ENCODE measurements around the gene TNP2. TPM values are rescaled to one million over a fixed set of nuclear protein-coding genes. Genes with fewer than 3 reads are reported as not detected.

TNP2 gene
- total and polyA plus RNA-seq, 2 of the 4 experiments (the other 2 are of a cell fraction): not detected

DNA sequence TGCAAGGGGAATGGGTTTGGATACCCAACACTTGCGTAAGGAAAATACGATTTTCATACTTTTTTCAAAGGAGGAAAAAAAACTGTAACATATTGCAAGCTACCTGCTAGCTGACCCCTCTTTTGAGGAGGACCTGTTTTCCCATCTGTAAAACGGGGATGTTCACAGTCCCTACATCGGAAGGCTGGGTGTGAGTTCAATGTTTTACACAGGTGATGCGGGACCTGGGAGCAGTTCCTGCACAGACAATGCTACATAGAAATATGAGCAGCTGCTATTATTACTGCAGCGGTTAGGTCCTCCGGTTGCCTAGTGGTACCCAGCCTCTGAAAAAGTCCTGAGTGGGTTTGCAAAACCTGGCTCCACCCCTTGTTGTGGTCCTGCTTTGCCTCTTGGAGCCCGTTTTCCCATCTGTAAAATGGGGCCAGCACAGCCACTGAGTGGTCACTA lies 16.6 kb downstream of the TNP2 start:
- Histone ChIP-seq H4K20me1 (ENCODE audit: insufficient read depth, low read length) (peaks cover 52% of the 10 kb centered on the region), H3K18ac (ENCODE audit: low read depth, low read length) (no peak overlapping the region; the same call in 1 of the 2 replicates), H2BK15ac (ENCODE audit: low read depth, low read length) (no peak overlapping the region), H3K79me1 (ENCODE audit: low read depth in 1 of 2, low read length in 2 of 2) (peaks cover 14 to 39% of the 10 kb centered on the region in 2 experiments; a peak in 3 of 4 replicates), H3K4me2 (ENCODE audit: low read depth, low read length) (peak overlapping the region; percentile 82), H3K4me3 (ENCODE audit: insufficient read depth, low read depth, low read length) (peak overlapping the region; percentile 87), H3K9ac (ENCODE audit: low read depth, low read length) (peak overlapping the region; percentile 91), H4K8ac (ENCODE audit: low read depth in 2 of 2, low read length in 2 of 2) (peak overlapping the region; percentile 42 to 47; a peak in 3 of 4 replicates), H3K9me3 (ENCODE audit: control insufficient read depth, insufficient read depth, low read length) (no peaks in the 10 kb centered on the region), H3K36me3 (ENCODE audit: control insufficient read depth, insufficient read depth, low read length) (peaks cover 31% of the 10 kb centered on the region), H2AK5ac (ENCODE audit: low read depth, low read length) (peak overlapping the region; percentile 44; the same call in 1 of the 2 replicates), H2BK5ac (ENCODE audit: low read depth, low read length, poor library complexity, severe bottlenecking) (peak overlapping the region; percentile 7), H3K56ac (ENCODE audit: extremely low read depth, insufficient read depth, low read length) (no peak overlapping the region), H2AK9ac (replicated peaks; ENCODE audit: low read depth, low read length, poor library complexity) (peak overlapping the region; percentile 39), H2BK120ac (ENCODE audit: low read depth, low read length) (peak overlapping the region; percentile 6; the same call in 1 of the 2 replicates), H2BK20ac (ENCODE audit: low read depth, low read length) (no peak overlapping the region), H4K91ac (ENCODE audit: insufficient read depth, low read depth, low read length) (peak overlapping the region; percentile 48; the same call in 1 of the 2 replicates), H3K14ac (replicated peaks; ENCODE audit: low read depth, low read length) (peak overlapping the region; percentile 41), H3K27ac (ENCODE audit: insufficient read depth, low read length) (peak overlapping the region; percentile 81; the same call in 1 of the 2 replicates), H4K5ac (ENCODE audit: low read depth, low read length) (no peak overlapping the region; the same call in 1 of the 2 replicates), H3K9me1 (ENCODE audit: insufficient read depth, low read length) (peaks cover 9% of the 10 kb centered on the region; the same call in 1 of the 2 replicates), H3K23ac (ENCODE audit: low read depth, low read length) (peak overlapping the region; percentile 68; the same call in 1 of the 2 replicates), H3K4ac (ENCODE audit: low read depth, low read length) (peak overlapping the region; percentile 33; the same call in 1 of the 2 replicates), H3K4me1 (ENCODE audit: control insufficient read depth, insufficient read depth, low read length) (peaks cover 17% of the 10 kb centered on the region), H2AFZ (replicated peaks; ENCODE audit: low read length, poor library complexity) (no peak overlapping the region), H3K27me3 (ENCODE audit: control insufficient read depth, insufficient read depth, low read length) (no peaks in the 10 kb centered on the region)
- dilution Hi-C loops (cut with HindIII; ENCODE audit: low sequenced_read_pairs, unreplicated experiment) (no loop called here), in situ Hi-C loops (cut with MboI; ENCODE audit: low sequenced_read_pairs) (loop anchor here (5.0 kb wide), 2 partner anchors 150 to 285 kb away; no protein-coding TSS in a partner anchor), intact Hi-C loops (cut with micrococcal nuclease) (loop anchor here (5.0 to 10.0 kb wide), 3 partner anchors 118 to 220 kb away; no protein-coding TSS in a partner anchor)
- DNase-seq (no peak), ATAC-seq (ENCODE audit: low read depth) (no peak)
- no TSS peak for BruUV-seq (replicated peaks)
- WGBS, 2 experiments (ENCODE audit: extremely low coverage in 2 of 2, insufficient read length in 1 of 2): 62% methylated on average over 5 of the region's 8 CpGs; no CpG with 5 or more reads in 1 of the 2 experiments
- POLR2A ChIA-PET (ENCODE audit: unreplicated experiment): interaction anchor here (0.6 kb wide), 1 partner anchor 21 kb away, joined by 3 read pairs; the partner anchor contains the start of gene PRM3
- CTCF ChIA-PET: interaction anchor here (1.1 kb wide), 1 partner anchor 34 kb away, joined by 3 read pairs; no protein-coding TSS in a partner anchor
- TF ChIP-seq CHD1 (IDR thresholded peaks at IDR 0.05; ENCODE audit: low read depth, low read length) (no peak; the same call in 1 of the 2 replicates), RAD21 (IDR thresholded peaks at IDR 0.05; ENCODE audit: low read length) (no peak), SMC3 (IDR thresholded peaks at IDR 0.05; ENCODE audit: low read depth, low read length) (no peak), RCOR1 (IDR thresholded peaks at IDR 0.05; ENCODE audit: insufficient replicate concordance, low read length) (no peak), POLR2A (IDR thresholded peaks at IDR 0.05; ENCODE audit: low read depth, low read length) (no peak; the same call in 1 of the 2 replicates), RFX5 (IDR thresholded peaks at IDR 0.05; ENCODE audit: low read depth, low read length) (no peak), CEBPB (IDR thresholded peaks at IDR 0.05; ENCODE audit: low read depth, low read length) (no peak), MXI1 (IDR thresholded peaks at IDR 0.05; ENCODE audit: borderline replicate concordance, low read depth, low read length) (no peak), MAFK (IDR thresholded peaks at IDR 0.05; ENCODE audit: low read depth, low read length) (no peak), BHLHE40 (IDR thresholded peaks at IDR 0.05; ENCODE audit: low read depth, low read length) (no peak)
- TF ChIP-seq, protein P1, sequence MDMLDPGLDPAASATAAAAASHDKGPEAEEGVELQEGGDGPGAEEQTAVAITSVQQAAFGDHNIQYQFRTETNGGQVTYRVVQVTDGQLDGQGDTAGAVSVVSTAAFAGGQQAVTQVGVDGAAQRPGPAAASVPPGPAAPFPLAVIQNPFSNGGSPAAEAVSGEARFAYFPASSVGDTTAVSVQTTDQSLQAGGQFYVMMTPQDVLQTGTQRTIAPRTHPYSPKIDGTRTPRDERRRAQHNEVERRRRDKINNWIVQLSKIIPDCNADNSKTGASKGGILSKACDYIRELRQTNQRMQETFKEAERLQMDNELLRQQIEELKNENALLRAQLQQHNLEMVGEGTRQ (IDR thresholded peaks at IDR 0.05; ENCODE audit: low read depth, low read length): no peak
- TF ChIP-seq, protein P2, sequence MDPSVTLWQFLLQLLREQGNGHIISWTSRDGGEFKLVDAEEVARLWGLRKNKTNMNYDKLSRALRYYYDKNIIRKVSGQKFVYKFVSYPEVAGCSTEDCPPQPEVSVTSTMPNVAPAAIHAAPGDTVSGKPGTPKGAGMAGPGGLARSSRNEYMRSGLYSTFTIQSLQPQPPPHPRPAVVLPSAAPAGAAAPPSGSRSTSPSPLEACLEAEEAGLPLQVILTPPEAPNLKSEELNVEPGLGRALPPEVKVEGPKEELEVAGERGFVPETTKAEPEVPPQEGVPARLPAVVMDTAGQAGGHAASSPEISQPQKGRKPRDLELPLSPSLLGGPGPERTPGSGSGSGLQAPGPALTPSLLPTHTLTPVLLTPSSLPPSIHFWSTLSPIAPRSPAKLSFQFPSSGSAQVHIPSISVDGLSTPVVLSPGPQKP (IDR thresholded peaks at IDR 0.05; ENCODE audit: borderline replicate concordance, low read depth, low read length): no peak
- TF ChIP-seq, protein P3, sequence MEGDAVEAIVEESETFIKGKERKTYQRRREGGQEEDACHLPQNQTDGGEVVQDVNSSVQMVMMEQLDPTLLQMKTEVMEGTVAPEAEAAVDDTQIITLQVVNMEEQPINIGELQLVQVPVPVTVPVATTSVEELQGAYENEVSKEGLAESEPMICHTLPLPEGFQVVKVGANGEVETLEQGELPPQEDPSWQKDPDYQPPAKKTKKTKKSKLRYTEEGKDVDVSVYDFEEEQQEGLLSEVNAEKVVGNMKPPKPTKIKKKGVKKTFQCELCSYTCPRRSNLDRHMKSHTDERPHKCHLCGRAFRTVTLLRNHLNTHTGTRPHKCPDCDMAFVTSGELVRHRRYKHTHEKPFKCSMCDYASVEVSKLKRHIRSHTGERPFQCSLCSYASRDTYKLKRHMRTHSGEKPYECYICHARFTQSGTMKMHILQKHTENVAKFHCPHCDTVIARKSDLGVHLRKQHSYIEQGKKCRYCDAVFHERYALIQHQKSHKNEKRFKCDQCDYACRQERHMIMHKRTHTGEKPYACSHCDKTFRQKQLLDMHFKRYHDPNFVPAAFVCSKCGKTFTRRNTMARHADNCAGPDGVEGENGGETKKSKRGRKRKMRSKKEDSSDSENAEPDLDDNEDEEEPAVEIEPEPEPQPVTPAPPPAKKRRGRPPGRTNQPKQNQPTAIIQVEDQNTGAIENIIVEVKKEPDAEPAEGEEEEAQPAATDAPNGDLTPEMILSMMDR (conservative IDR thresholded peaks at IDR 0.05; ENCODE audit: low read depth, low read length): no peak
